ENCODE data around the gene BTNL8.

DNA sequence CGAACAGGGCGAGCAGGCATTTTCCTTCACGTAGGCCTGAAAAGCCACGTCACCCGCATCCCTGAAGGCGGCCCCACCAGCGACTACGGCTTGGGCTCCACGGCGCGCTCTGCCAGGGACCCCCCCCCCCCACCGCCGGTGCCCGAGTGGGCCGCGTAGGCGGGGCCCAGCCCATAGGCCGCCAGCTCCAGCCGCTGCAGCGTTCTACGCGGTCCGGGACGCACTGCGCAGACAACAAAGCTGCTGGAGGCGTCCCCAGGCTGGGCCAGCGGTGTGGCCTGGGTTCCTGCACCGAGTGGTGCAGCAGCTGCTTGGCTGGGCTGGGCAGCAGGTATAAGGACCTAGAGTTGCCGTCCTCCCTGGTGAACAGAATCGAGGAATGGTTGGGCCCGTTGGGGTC, 71.4 kb downstream of the BTNL8 start:
- TF ChIP-seq YY1 (IDR thresholded peaks at IDR 0.05; ENCODE audit: insufficient read depth, insufficient read length) = no peak
- TF ChIP-seq SUZ12 (IDR thresholded peaks at IDR 0.05; ENCODE audit: extremely low read depth, insufficient read depth, insufficient read length) = no peak
- TF ChIP-seq ZNF274 (IDR thresholded peaks at IDR 0.05; ENCODE audit: low read depth, low read length) = no peak

All from NT2/D1 (cell line).